Ecto neural progenitor cell (in vitro differentiated cells): Measurements from ENCODE around the gene GSN.

Experiments used
- DNase-seq: peaks from one replicate; pipeline ENCODE4 v3.0.0-alpha.2; 2018; ENCODE audit warnings: low spot score

Gene GSN

DNA sequence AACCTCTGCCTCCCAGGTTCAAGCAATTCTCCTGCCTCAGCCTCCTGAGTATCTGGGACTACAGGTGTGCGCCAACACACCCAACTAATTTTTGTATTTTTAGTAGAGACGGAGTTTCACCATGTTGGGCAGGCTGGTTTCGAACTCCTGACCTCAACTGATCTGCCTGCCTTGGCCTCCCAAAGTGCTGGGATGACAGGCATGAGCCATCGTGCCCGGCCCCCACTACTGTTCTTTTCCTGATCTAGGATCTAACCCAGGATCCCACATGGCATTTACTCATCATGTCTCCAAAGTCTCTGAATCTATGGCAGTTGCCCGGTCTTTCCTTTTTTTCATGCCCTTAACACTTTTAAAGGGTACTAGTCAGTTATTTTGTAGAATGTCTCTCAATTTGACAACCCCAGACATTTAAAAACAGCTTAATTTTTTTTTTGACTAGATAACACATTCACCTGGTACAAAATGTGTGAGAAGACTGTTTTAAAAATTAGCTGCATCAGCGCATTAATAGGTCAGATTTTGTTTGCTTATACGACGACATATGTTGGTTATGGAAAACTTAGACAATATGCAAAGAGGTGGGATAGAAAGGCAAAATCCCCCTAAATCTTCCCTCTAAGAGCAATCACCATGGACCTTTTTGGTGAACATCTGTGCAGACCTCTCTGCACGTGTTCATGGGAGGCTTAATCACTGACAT is 55.6 kb downstream of the GSN start:
- no peak for DNase-seq

- DNase-seq: no peak
These were observed 56.4 kb downstream of the GSN start for GRCh38 chr9:121324316-121324715.

GRCh38 chr9:121324755-121325154 is 56.8 kb downstream of the GSN start:
- no peak for DNase-seq

DNA sequence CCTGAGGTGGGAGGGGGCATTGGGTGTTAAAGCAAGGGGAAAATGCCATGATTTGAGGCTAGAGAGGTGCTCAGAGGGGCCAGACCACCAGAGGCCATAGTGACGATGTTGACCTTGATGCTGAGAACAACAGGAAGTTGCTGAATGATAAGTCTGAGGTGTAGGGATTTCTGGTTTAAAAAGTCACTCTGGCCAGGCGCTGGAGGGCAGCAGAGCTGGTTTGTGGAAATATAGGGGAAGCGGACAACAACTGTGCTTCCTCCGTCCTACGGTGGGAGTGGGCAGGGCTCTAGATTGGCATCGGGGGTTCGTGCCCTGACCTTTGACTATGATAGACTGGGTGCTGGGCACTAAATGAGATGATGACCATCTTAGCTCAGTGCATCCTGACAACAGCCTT is 57.4 kb downstream of the GSN start:
- no peak for DNase-seq

GRCh38 chr9:121326130-121326838 is 58.3 kb downstream of the GSN start:
- no peak for DNase-seq

GRCh38 chr9:121326901-121327613 is 59.1 kb downstream of the GSN start:
- no peak for DNase-seq

DNA sequence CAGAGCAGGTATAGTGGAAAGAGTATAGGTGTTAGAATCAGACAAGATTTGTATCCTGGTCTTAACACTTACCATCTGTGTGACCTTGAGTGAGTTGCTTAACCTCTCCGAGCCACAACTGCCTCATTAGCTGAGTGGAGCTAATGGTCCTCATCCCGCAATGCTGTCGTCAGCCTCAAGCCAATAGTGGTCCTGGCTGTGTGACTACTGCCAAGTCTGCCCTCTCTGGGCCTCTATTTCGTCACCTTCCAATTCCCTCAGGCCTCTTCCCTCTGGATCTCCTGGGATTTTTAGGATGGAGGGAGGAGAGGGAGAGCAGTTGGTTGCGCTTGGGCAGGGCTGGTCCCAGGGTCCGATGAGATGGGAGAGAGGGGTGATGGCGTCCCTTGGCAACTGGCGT is 60.5 kb downstream of the GSN start:
- no peak for DNase-seq

GRCh38 chr9:121328876-121329681 is 61.1 kb downstream of the GSN start:
- DNase-seq: no peak

DNA sequence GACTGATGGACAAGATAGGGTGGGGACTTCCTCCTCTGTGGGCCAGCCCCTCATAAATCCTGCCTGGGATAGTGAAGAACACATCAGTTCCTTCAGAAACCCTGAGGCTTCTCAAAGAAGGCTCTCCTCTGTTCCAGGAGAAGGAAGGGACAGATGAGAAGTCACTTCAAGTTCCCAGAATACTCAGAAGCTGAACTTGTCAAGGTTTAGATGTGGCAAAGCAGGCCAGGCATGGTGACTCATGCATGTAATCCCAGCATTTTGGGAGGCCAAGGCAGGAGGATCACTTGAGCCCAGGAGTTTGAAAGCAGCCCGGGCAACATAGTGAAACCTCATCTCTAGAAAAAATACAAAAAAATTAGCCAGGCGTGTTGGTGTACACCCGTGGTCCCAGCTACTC is 63.6 kb downstream of the GSN start:
- DNase-seq: no peak

GRCh38 chr9:121331992-121332685 is 64.2 kb downstream of the GSN start:
- no peak for DNase-seq

DNA sequence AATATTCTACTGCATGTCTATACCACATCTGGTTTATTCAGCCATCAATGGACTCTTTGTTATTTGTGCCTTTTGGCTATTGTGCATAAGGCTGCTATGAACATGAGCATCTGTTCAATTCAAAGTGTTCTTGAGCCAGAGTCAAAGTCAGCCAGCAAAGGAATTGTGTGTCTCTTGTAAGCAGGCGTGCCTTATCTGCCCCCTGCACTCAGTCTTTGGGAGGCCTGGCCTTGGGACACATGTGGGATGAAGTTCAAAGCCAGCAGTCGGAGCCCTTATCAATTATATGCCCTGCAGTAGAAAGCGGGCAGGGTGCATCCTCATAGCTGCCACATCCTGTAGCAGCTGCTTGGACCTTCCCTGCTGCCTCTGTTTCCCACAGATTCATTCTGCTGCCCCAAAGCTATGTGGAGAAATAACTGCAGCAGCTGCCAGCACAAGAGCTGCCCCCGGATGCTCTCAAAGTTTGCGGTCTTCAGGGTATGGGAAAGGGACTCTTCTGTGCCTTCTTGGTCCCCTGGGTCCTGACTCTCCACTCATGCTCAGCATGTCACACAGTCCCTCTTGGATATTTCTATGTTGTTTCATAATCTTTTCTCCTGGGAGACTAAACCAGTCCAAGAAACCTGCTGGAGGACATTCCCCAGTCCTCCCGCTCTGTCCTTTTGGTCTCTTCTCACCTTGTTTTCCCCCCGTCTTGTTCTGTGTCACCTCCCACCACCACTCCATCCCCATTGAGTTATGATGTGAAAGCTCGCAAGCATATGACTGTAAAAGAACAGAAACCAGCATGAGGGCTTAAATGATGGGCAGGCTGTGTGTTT is 66.2 kb downstream of the GSN start:
- no peak for DNase-seq

GRCh38 chr9:121336665-121337064 is 68.7 kb downstream of the GSN start:
- no peak for DNase-seq

DNA sequence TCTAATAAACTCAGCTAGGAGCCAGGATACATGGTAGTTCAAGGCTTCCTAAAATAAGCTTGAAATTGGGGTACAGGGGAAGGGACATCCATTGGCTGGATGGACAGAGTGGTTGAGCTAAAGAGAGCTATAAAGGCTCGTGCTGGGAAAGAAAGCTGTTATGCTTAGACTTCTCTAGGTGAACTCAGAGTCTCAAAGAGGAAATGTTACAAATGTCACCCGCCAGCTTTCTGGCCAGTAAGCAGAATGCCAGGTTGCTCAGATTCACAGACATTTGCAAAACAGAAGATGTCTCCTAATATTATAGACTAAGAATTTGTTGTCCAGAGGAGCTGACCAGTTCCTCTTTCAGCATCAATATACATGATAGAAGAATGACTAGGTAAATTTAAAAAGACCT is 71.5 kb downstream of the GSN start:
- no peak for DNase-seq

- no peak for DNase-seq
These were observed 72.9 kb downstream of the GSN start for GRCh38 chr9:121340676-121341392.

GRCh38 chr9:121344184-121344583 is 76.2 kb downstream of the GSN start:
- no peak for DNase-seq

DNA sequence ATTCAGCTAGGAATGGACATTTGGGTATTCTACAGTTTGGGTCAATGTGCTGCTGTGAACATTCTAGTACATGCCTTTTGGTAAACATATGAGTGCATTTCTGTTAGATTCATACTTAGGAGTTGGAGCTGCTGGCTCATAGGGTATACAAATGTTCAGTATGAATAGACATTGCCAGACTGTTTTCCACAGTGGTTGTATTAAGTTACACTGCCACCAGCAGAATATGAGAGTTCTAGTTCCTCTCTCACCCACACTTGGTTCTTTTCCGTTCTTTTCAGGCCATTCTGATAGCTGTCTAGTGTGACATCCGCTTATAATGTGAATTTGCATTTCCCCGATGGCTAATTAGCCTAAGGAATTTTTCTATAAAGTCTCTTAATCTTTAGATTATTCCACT is 77.1 kb downstream of the GSN start:
- DNase-seq: no peak

DNA sequence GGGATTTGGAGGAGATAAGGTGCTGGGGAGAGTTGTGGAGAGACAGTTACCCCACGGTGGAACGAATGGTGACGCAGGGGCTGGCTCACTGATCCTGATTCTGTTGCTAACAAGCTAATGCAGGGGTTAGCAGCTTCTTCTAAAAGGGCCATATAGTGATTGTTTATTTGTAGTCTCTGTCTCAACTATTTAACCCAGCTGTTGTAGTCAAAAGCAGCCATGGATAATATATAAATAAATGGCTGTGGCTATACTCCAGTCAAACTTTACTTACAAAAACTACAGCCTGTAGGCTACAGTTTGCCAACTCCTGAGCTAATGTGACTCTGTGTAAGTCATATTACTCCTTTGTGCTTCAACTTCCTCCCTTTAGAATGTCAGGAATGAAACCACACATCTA is 80.3 kb downstream of the GSN start:
- no peak for DNase-seq

DNA sequence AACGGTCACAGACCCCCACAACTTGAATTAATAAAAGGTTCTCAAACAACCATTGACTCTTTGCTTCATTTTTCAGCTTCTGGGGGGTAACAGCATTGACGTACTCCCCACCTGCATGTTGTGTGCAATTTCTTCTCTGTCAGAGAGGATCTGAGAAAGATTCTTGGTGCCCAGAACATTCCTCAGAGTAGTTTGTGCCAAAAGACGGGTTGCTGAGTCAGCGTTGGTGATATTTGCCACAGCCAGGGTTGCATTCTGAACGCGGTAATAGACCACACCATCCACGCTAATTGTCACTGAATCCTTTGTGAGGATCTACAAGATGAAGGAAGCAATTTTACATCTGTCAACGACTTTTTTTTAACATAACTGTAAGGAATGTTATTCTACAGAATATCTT is 81.0 kb downstream of the GSN start:
- DNase-seq: no peak

DNA sequence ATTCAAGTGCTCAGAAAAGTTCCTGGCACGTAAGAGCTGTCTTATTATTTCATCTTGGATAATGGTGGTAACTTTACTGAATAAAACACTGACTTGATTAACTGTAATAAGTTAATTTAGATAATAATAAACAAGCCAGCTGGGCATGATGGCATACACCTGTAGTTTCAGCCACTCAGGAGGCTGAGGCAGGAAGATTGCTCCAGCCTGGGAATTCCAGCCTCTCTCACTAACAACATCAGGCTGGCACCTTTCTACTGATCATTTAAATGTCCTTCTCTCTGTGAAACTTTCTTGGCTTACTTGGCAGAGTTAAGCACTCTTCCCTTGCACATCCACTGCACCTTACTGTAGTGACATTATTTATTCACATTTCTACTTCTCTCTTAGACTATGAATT is 82.1 kb downstream of the GSN start:
- DNase-seq: no peak

DNA sequence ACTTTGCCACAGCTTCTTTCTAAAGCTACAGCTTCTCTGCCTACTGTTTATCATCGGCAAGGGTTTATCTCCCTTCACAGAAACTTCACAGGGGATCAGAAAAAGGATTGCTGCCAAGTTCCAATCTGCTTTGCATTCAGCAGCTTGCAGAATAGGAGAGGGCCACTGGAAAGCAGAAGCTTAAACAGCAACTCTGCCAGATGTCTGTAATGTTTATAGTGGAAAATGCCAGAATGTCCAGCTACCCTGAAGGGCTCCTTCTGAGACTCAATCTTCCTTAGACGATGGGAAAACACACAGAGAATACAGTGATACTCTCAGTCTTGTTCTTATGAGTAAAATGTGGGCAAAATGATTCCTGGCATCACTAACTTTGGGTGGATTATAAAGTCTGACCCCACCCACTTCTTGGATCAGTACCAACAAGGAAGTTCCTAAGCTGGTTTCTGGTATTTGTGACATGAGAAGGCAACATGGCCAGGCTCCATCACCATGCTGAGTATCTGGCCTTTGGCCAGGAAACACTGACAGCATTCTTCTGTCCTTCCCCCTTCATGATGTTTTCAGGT is 83.1 kb downstream of the GSN start:
- no peak for DNase-seq
